CD14-positive monocyte (primary cell): Measurements from ENCODE around the gene MGLL. TPM values are rescaled to one million over a fixed set of nuclear protein-coding genes. Genes with fewer than 3 reads are reported as not detected.

Source experiments
- DNase-seq, 3 donors: peaks; one replicate each; pipeline ENCODE4 v3.0.0-alpha.2; 2011 to 2022
- H2AFZ ChIP-seq: 2 replicates; pipeline ENCODE4 v1.6.0; 2012; ENCODE audit warnings: mild to moderate bottlenecking, low read depth, low read length, inconsistent platforms; ENCODE audit not compliant: insufficient read depth, poor library complexity, severe bottlenecking
- H3K27ac ChIP-seq, 2 donors: 1 replicate in 1 of 2; 2 replicates in 1 of 2; pipeline ENCODE4 v1.5.1; 2012 to 2013; ENCODE audit warnings: low read length in 2 of 2, control low read depth in 1 of 2, inconsistent platforms in 1 of 2, low read depth in 1 of 2, mild to moderate bottlenecking in 1 of 2
- H3K27me3 ChIP-seq, 2 donors: one replicate each; pipeline versions ENCODE4 v1.6.0 to v1.6.1; 2011 to 2013; ENCODE audit warnings: low read length in 2 of 2; ENCODE audit not compliant: control insufficient read depth in 2 of 2, insufficient read depth in 2 of 2
- H3K36me3 ChIP-seq, 2 donors: replicated peaks in 1 of 2; 1 replicate in 1 of 2; 2 replicates in 1 of 2; pipeline versions ENCODE4 v1.5.1 to v1.6.1; 2012 to 2013; ENCODE audit warnings: low read length in 2 of 2, control low read depth in 1 of 2, inconsistent platforms in 1 of 2, mild to moderate bottlenecking in 1 of 2; ENCODE audit not compliant: insufficient read depth in 2 of 2, control insufficient read depth in 1 of 2
- H3K4me1 ChIP-seq, 2 donors: 1 replicate in 1 of 2; 2 replicates in 1 of 2; pipeline versions ENCODE4 v1.5.1 to v1.6.1; 2012 to 2013; ENCODE audit warnings: low read length in 2 of 2, control low read depth in 1 of 2, inconsistent platforms in 1 of 2, mild to moderate bottlenecking in 1 of 2, moderate library complexity in 1 of 2; ENCODE audit not compliant: insufficient read depth in 2 of 2, control insufficient read depth in 1 of 2
- H3K4me2 ChIP-seq: replicated peaks from 2 replicates; pipeline ENCODE3; 2012; ENCODE audit warnings: low read length, moderate library complexity, mild to moderate bottlenecking; ENCODE audit not compliant: poor library complexity, severe bottlenecking; ENCODE audit errors: extremely low read depth
- H3K4me3 ChIP-seq, 3 experiments: fragments of 200-600 bp in 1 of 3; sonication (generic) in 1 of 3; replicated peaks in 1 of 3; 1 replicate in 2 of 3; 2 replicates in 1 of 3; pipeline ENCODE4 v1.5.1; 2011 to 2013; ENCODE audit warnings: low read length in 3 of 3, mild to moderate bottlenecking in 3 of 3, control low read depth in 2 of 3, low read depth in 2 of 3, inconsistent platforms in 1 of 3, moderate library complexity in 1 of 3
- H3K79me2 ChIP-seq: 2 replicates; pipeline ENCODE4 v1.6.0; 2012; ENCODE audit warnings: mild to moderate bottlenecking, control low read depth, inconsistent platforms, low read length, moderate library complexity; ENCODE audit not compliant: insufficient read depth
- H3K9ac ChIP-seq: 2 replicates; pipeline ENCODE4 v1.6.0; 2017; ENCODE audit warnings: low read length, mild to moderate bottlenecking; ENCODE audit not compliant: insufficient read depth, poor library complexity, severe bottlenecking
- H3K9me3 ChIP-seq, 2 donors: replicated peaks in 1 of 2; 1 replicate in 1 of 2; 2 replicates in 1 of 2; pipeline versions ENCODE4 v1.5.1 to v1.6.1; 2012 to 2013; ENCODE audit warnings: low read length in 2 of 2, control low read depth in 1 of 2; ENCODE audit not compliant: control insufficient read depth in 1 of 2, insufficient read depth in 1 of 2
- H4K20me1 ChIP-seq: 2 replicates; pipeline ENCODE4 v1.6.0; 2012; ENCODE audit warnings: mild to moderate bottlenecking, low read length, control low read depth, moderate library complexity; ENCODE audit not compliant: insufficient read depth
- H3K27ac Mint-ChIP-seq, 7 donors: one replicate each; pipeline ENCODE4 v1.8.0; 2020; ENCODE audit warnings: mild to moderate bottlenecking in 7 of 7, mixed read lengths in 7 of 7, moderate library complexity in 6 of 7, inconsistent platforms in 2 of 7
- H3K27me3 Mint-ChIP-seq, 3 donors: one replicate each; pipeline ENCODE4 v1.8.0; 2021 to 2022; ENCODE audit warnings: low read depth in 3 of 3, mild to moderate bottlenecking in 3 of 3, mixed read lengths in 3 of 3, moderate library complexity in 3 of 3, inconsistent platforms in 1 of 3
- H3K36me3 Mint-ChIP-seq, 2 donors: one replicate each; pipeline ENCODE4 v1.8.0; 2020; ENCODE audit warnings: mixed read lengths in 2 of 2, inconsistent platforms in 1 of 2, mild to moderate bottlenecking in 1 of 2
- H3K4me1 Mint-ChIP-seq: one replicate; pipeline ENCODE4 v1.8.0; 2020; ENCODE audit warnings: mild to moderate bottlenecking, mixed read lengths
- H3K4me3 Mint-ChIP-seq, 2 donors: one replicate each; pipeline ENCODE4 v1.8.0; 2020; ENCODE audit warnings: mild to moderate bottlenecking in 2 of 2, mixed read lengths in 2 of 2, moderate library complexity in 1 of 2
- H3K9me3 Mint-ChIP-seq, 7 donors: one replicate each; pipeline ENCODE4 v1.8.0; 2020 to 2022; ENCODE audit warnings: mixed read lengths in 7 of 7, mild to moderate bottlenecking in 6 of 7, moderate library complexity in 6 of 7, inconsistent platforms in 2 of 7
- WGBS: methylation state at CpG from one replicate; pipeline ENCODE4 v1.1.5; 2013; ENCODE audit warnings: missing lambda C conversion rate; ENCODE audit not compliant: insufficient coverage; 5-methylcytosine and 5-hydroxymethylcytosine counted together
- intact Hi-C, 2 donors: fragments of 100-400 bp; cut with micrococcal nuclease; formaldehyde crosslinking; loops; one replicate each; pipeline versions ENCODE4 v1.15.0 to v1.15.1; 2023
- polyA plus RNA-seq, 3 donors: library from polyadenylated mRNA; depleted of rRNA in 1 of 3; unstranded in 2 of 3; stranded (reverse) in 1 of 3; fragments of 300-500 nt in 2 of 3; fragments of >200 nt in 1 of 3; fragmentation: Illumina TruSeq in 2 of 3; gene quantifications; 1 replicate in 2 of 3; 2 replicates in 1 of 3; pipeline ENCODE4 v1.2.3, GENCODE V29; 2012 to 2021
- TF ChIP-seq, protein P1 (sequence below): fragments of 200-600 bp; IDR thresholded peaks from one replicate; pipeline ENCODE4 v1.8.0; 2022; ENCODE audit warnings: antibody characterized with exemption, mild to moderate bottlenecking

Gene MGLL
- polyA plus RNA-seq, 3 donors: 4.4 to 10.0 (median 6.4) TPM

- peaks cover 90% of the 10 kb centered on the region for H3K4me1 Mint-ChIP-seq
- no peaks in the 10 kb centered on the region for H3K9me3 ChIP-seq
- H3K36me3 Mint-ChIP-seq: peaks cover 2 to 9% of the 10 kb centered on the region in 2 donors
- H3K27me3 ChIP-seq: no peaks in the 10 kb centered on the region
- intact Hi-C loops: loop anchor here (2.0 to 10.0 kb wide), 3 partner anchors 34 to 181 kb away; partner anchors contain the start of genes MGLL (in 1 of the 2) and TPRA1 (in 1 of the 2)
- TF ChIP-seq, protein P1, sequence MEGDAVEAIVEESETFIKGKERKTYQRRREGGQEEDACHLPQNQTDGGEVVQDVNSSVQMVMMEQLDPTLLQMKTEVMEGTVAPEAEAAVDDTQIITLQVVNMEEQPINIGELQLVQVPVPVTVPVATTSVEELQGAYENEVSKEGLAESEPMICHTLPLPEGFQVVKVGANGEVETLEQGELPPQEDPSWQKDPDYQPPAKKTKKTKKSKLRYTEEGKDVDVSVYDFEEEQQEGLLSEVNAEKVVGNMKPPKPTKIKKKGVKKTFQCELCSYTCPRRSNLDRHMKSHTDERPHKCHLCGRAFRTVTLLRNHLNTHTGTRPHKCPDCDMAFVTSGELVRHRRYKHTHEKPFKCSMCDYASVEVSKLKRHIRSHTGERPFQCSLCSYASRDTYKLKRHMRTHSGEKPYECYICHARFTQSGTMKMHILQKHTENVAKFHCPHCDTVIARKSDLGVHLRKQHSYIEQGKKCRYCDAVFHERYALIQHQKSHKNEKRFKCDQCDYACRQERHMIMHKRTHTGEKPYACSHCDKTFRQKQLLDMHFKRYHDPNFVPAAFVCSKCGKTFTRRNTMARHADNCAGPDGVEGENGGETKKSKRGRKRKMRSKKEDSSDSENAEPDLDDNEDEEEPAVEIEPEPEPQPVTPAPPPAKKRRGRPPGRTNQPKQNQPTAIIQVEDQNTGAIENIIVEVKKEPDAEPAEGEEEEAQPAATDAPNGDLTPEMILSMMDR: no peak
- no peak overlapping the region for H3K4me3 Mint-ChIP-seq
- WGBS: 86% methylated on average over 2 of the region's 7 CpGs
- peaks cover 71 to 78% of the 10 kb centered on the region in 2 donors for H3K4me1 ChIP-seq
- DNase-seq: no peak
- peaks cover 0 to 6% (median 0%) of the 10 kb centered on the region in 3 donors for H3K27me3 Mint-ChIP-seq
- no peak overlapping the region for H2AFZ ChIP-seq
- H3K9ac ChIP-seq: no peak overlapping the region
- peak overlapping the region in 1 of 3 experiments; percentile 12 for H3K4me3 ChIP-seq
- peaks cover 16% of the 10 kb centered on the region for H3K79me2 ChIP-seq
- H3K9me3 Mint-ChIP-seq: peaks cover 0 to 5% (median 1%) of the 10 kb centered on the region in 7 donors
- no peak overlapping the region for H3K4me2 ChIP-seq
- H4K20me1 ChIP-seq: no peaks in the 10 kb centered on the region
- no peaks in the 10 kb centered on the region for H3K36me3 ChIP-seq
- peak overlapping the region in 5 of 7 donors; percentile 3 to 96 (median 89) for H3K27ac Mint-ChIP-seq
- peak overlapping the region; percentile 84 to 88 for H3K27ac ChIP-seq
Measured at GRCh38 chr3:127771746-127772145, 50.6 kb downstream of the MGLL start.

DNA sequence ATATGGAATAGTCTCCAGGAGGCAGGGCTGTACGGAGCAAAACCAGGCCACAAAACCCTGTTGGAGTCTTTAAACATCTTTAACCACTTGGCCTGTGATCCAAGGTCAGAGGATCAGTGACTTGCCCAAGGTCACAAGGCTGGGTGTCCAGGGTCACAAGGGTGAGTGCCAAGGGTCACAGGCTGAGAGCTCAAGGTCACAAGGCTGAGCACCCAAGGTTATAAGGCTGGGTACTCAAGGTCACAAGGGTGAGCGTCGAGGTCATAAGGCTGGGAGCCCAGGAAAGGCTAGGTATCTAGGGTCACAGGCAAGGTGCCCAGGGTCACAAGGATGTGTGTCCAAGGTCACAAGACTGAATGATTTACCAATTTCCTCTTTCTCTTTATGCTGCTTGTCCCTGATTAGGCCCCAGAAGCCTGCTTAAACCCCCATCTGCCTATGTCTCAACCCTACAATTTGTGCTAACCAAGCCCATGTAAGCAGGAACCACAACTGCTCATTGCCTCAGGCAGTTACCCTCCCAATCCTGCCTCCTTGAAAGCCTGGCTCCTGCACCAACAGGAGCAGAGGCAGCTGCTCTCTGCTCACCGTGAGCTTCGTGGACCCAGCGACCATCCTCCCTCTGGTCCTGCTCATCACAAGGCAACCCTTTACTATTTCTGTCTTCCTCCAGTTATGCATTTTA lies 51.5 kb downstream of the MGLL start:
- Histone ChIP-seq H3K36me3 (no peaks in the 10 kb centered on the region), H3K9me3 (no peaks in the 10 kb centered on the region), H3K4me3 (peak overlapping the region in 1 of 3 experiments; percentile 12), H3K4me2 (peak overlapping the region; percentile 4), H3K27me3 (no peaks in the 10 kb centered on the region), H2AFZ (no peak overlapping the region), H3K27ac (peak overlapping the region; percentile 84 to 88), H3K4me1 (peaks cover 62 to 69% of the 10 kb centered on the region in 2 donors), H3K9ac (no peak overlapping the region), H3K79me2 (peaks cover 19% of the 10 kb centered on the region), H4K20me1 (no peaks in the 10 kb centered on the region)
- Mint-ChIP-seq H3K9me3 (peaks cover 0 to 5% (median 1%) of the 10 kb centered on the region in 7 donors), H3K36me3 (peaks cover 0 to 7% of the 10 kb centered on the region in 2 donors), H3K27me3 (peaks cover 0 to 5% (median 0%) of the 10 kb centered on the region in 3 donors), H3K27ac (peak overlapping the region; percentile 77 to 96 (median 92)), H3K4me1 (peaks cover 88% of the 10 kb centered on the region), H3K4me3 (peak overlapping the region; percentile 6 to 46)
- peak; percentile 62 to 91 (median 75) for DNase-seq
- intact Hi-C loops: loop anchor here (2.0 to 10.0 kb wide), 3 partner anchors 34 to 180 kb away; partner anchors contain the start of genes MGLL (in 1 of the 2) and TPRA1 (in 1 of the 2)
- TF ChIP-seq, protein P1: no peak
- WGBS: 31% methylated on average over 6 of the region's 6 CpGs
